Liver (tissue), 9 donors: ENCODE data around the gene CACFD1. TPM values are rescaled to one million over a fixed set of nuclear protein-coding genes. Genes with fewer than 3 reads are reported as not detected.
A peak's percentile ranks its signal among the peaks of the same experiment; 100 is the strongest.

ENCODE experiments used
- DNase-seq: peaks from one replicate; pipeline ENCODE4 v3.0.0-alpha.2; 2017; ENCODE audit warnings: low spot score
- H3K27ac ChIP-seq, 2 donors: one replicate each; pipeline ENCODE4 v1.7.0; 2013; ENCODE audit warnings: inconsistent platforms in 2 of 2, low read length in 2 of 2, control low read depth in 1 of 2, low read depth in 1 of 2, mild to moderate bottlenecking in 1 of 2
- H3K27me3 ChIP-seq, 4 donors: one replicate each; pipeline versions ENCODE4 v1.6.1 to v1.7.0; 2013; ENCODE audit warnings: low read length in 3 of 4, inconsistent platforms in 1 of 4, mild to moderate bottlenecking in 1 of 4, moderate library complexity in 1 of 4; ENCODE audit not compliant: control insufficient read depth in 4 of 4, insufficient read depth in 4 of 4
- H3K36me3 ChIP-seq, 4 donors: one replicate each; pipeline versions ENCODE4 v1.6.1 to v1.7.0; 2013; ENCODE audit warnings: low read length in 3 of 4, mild to moderate bottlenecking in 3 of 4, low read depth in 1 of 4, moderate library complexity in 1 of 4; ENCODE audit not compliant: control insufficient read depth in 4 of 4, insufficient read depth in 3 of 4
- H3K4me1 ChIP-seq, 4 donors: one replicate each; pipeline versions ENCODE4 v1.6.1 to v1.7.0; 2013; ENCODE audit warnings: low read length in 3 of 4, mild to moderate bottlenecking in 3 of 4, moderate library complexity in 1 of 4; ENCODE audit not compliant: control insufficient read depth in 4 of 4, insufficient read depth in 4 of 4
- H3K4me3 ChIP-seq, 3 donors: one replicate each; pipeline versions ENCODE4 v1.6.1 to v1.7.0; 2013; ENCODE audit warnings: low read length in 3 of 3, control low read depth in 1 of 3, low read depth in 1 of 3, mild to moderate bottlenecking in 1 of 3
- H3K9ac ChIP-seq, 2 donors: one replicate each; pipeline ENCODE4 v1.7.0; 2013; ENCODE audit warnings: low read length in 2 of 2, mild to moderate bottlenecking in 2 of 2, moderate library complexity in 2 of 2, control low read depth in 1 of 2, low read depth in 1 of 2
- H3K9me3 ChIP-seq, 4 donors: one replicate each; pipeline versions ENCODE4 v1.6.1 to v1.7.0; 2013; ENCODE audit warnings: low read length in 3 of 4; ENCODE audit not compliant: control insufficient read depth in 4 of 4
- ATF3 ChIP-seq: IDR thresholded peaks from 2 replicates; pipeline ENCODE4 v1.6.1; 2016; ENCODE audit warnings: antibody characterized with exemption
- CTCF ChIP-seq: fragments of 150-350 bp; IDR thresholded peaks from 2 replicates; pipeline ENCODE4 v1.5.1; 2017; ENCODE audit warnings: improper control_type of control experiment, low read depth, low read length; ENCODE audit not compliant: missing input control
- EGR1 ChIP-seq, 2 donors: IDR thresholded peaks; 2 replicates each; pipeline ENCODE4 v1.6.1; 2016 to 2018; ENCODE audit warnings: antibody characterized with exemption in 2 of 2, low read depth in 2 of 2
- FOXA1 ChIP-seq: IDR thresholded peaks from 2 replicates; pipeline ENCODE4 v1.6.1; 2016; ENCODE audit warnings: antibody characterized with exemption
- FOXA2 ChIP-seq: IDR thresholded peaks from 2 replicates; pipeline ENCODE4 v1.6.1; 2016; ENCODE audit warnings: antibody characterized with exemption
- GABPA ChIP-seq, 2 donors: IDR thresholded peaks in 1 of 2; conservative IDR thresholded peaks in 1 of 2; 2 replicates each; pipeline ENCODE4 v1.6.1; 2016; ENCODE audit warnings: antibody characterized with exemption in 2 of 2, mild to moderate bottlenecking in 1 of 2, moderate library complexity in 1 of 2
- HNF4A ChIP-seq, 2 donors: conservative IDR thresholded peaks; 2 replicates each; pipeline ENCODE4 v1.6.1; 2016; ENCODE audit warnings: antibody characterized with exemption in 2 of 2, mild to moderate bottlenecking in 2 of 2
- HNF4G ChIP-seq: IDR thresholded peaks from 2 replicates; pipeline ENCODE4 v1.6.1; 2016; ENCODE audit warnings: antibody characterized with exemption
- JUND ChIP-seq, 2 donors: IDR thresholded peaks; 2 replicates each; pipeline ENCODE4 v1.6.1; 2016; ENCODE audit warnings: antibody characterized with exemption in 2 of 2
- MAX ChIP-seq: IDR thresholded peaks from 2 replicates; pipeline ENCODE4 v1.6.1; 2016; ENCODE audit warnings: antibody characterized with exemption
- NR2F2 ChIP-seq: IDR thresholded peaks from 2 replicates; pipeline ENCODE4 v1.6.1; 2016; ENCODE audit warnings: antibody characterized with exemption
- RAD21 ChIP-seq, 2 donors: IDR thresholded peaks; 2 replicates each; pipeline ENCODE4 v1.6.1; 2016; ENCODE audit warnings: antibody characterized with exemption in 2 of 2, mild to moderate bottlenecking in 2 of 2
- REST ChIP-seq: IDR thresholded peaks from 2 replicates; pipeline ENCODE4 v1.6.1; 2016; ENCODE audit warnings: antibody characterized with exemption, mild to moderate bottlenecking
- RXRA ChIP-seq, 2 donors: IDR thresholded peaks; 2 replicates each; pipeline ENCODE4 v1.6.1; 2017 to 2018; ENCODE audit warnings: antibody characterized with exemption in 2 of 2, mild to moderate bottlenecking in 1 of 2
- SP1 ChIP-seq: IDR thresholded peaks from 2 replicates; pipeline ENCODE4 v1.6.1; 2018; ENCODE audit warnings: antibody characterized with exemption, mild to moderate bottlenecking
- TAF1 ChIP-seq: conservative IDR thresholded peaks from 2 replicates; pipeline ENCODE4 v1.6.1; 2016; ENCODE audit warnings: antibody characterized with exemption, mild to moderate bottlenecking
- YY1 ChIP-seq: IDR thresholded peaks from 2 replicates; pipeline ENCODE4 v1.6.1; 2016; ENCODE audit warnings: antibody characterized with exemption, mild to moderate bottlenecking
- ZBTB33 ChIP-seq: IDR thresholded peaks from 2 replicates; pipeline ENCODE4 v1.6.1; 2016; ENCODE audit warnings: antibody characterized with exemption
- WGBS: extraction: QIAGEN DNeasy Blood & Tissue Kit; methylation state at CpG from one replicate; pipeline ENCODE4 v1.1.7; 2013; 5-methylcytosine and 5-hydroxymethylcytosine counted together
- polyA plus RNA-seq, 2 donors: library from polyadenylated mRNA; stranded (reverse) in 1 of 2; unstranded in 1 of 2; fragments of 200-250 nt in 1 of 2; fragments of >200 nt in 1 of 2; fragmentation: Nextera tagmentation in 1 of 2; extraction: Ambion mirVana in 1 of 2; gene quantifications; one replicate each; pipeline versions ENCODE4 v1.2.1 to v1.2.3, GENCODE V29; 2013 to 2015
- total RNA-seq, 2 donors: library from RNA; depleted of rRNA; stranded (reverse); fragments of >200 nt; gene quantifications; one replicate each; pipeline ENCODE4 v1.2.3, GENCODE V29; 2014
- donor health status: healthy.
- donor health status: healthy.
- donor health status: healthy.
- donor health status: healthy.
- donor health status: healthy.

Gene CACFD1
- total and polyA plus RNA-seq, 4 donors = 10.1 to 34.5 (median 26.4) TPM

- Histone ChIP-seq H3K36me3 (peaks cover 4 to 12% (median 5%) of the 10 kb centered on the region in 4 donors), H3K27ac (peak within 1 kb of the TSS; percentile 46 to 47), H3K27me3 (no peaks in the 10 kb centered on the region), H3K9ac (peak within 1 kb of the TSS; percentile 28 to 61), H3K9me3 (no peaks in the 10 kb centered on the region), H3K4me1 (peaks cover 5 to 25% (median 20%) of the 10 kb centered on the region in 4 donors), H3K4me3 (peak within 1 kb of the TSS; percentile 85 to 96 (median 89))
- DNase-seq = peak; percentile 84
- WGBS = 3% methylated on average over 75 of the region's 75 CpGs
- peak; percentile 96 to 98 for TF ChIP-seq RXRA (IDR thresholded peaks at IDR 0.05)
- no peak for TF ChIP-seq TAF1
- TF ChIP-seq CTCF = no peak
- peak; percentile 94 to 99 for TF ChIP-seq GABPA (IDR thresholded peaks at IDR 0.05 in 1 of 2, conservative IDR thresholded peaks at IDR 0.05 in 1 of 2)
- peak; percentile 2 to 50 for TF ChIP-seq RAD21 (IDR thresholded peaks at IDR 0.05)
- TF ChIP-seq HNF4A (conservative IDR thresholded peaks at IDR 0.05) = peak in 1 of 2 donors; percentile 32
- TF ChIP-seq SP1 = peak; percentile 61
- TF ChIP-seq HNF4G = peak; percentile 33
- TF ChIP-seq ATF3 = no peak
- TF ChIP-seq REST = no peak
- peak; percentile 68 for TF ChIP-seq ZBTB33
- TF ChIP-seq JUND (IDR thresholded peaks at IDR 0.05) = no peak
- peak; percentile 73 for TF ChIP-seq NR2F2
- peak; percentile 66 for TF ChIP-seq YY1
- TF ChIP-seq EGR1 (IDR thresholded peaks at IDR 0.05; ENCODE audit: low read depth in 2 of 2) = peak in 1 of 2 donors; percentile 44
- peak; percentile 10 for TF ChIP-seq FOXA2
- no peak for TF ChIP-seq FOXA1
- peak; percentile 89 for TF ChIP-seq MAX
These were observed 42.0 kb upstream of the CACFD1 start, which contains the start of gene REXO4 for GRCh38 chr9:133417541-133418461. TSS of gene REXO4 (minus strand) at chr9:133418010. CDS start at chr9:133417844, 166 bp downstream.
